IMR-90 (cell line): ENCODE measurements around the gene ENOX1.

ENCODE experiments used
- BHLHE40 ChIP-seq: fragments of 150-350 bp; IDR thresholded peaks from 2 replicates; pipeline ENCODE4 v1.6.1; 2016; ENCODE audit warnings: mild to moderate bottlenecking, low read depth, low read length
- CEBPB ChIP-seq: IDR thresholded peaks from 2 replicates; pipeline ENCODE4 v1.6.1; 2012; ENCODE audit warnings: low read depth, low read length, improper control_type of control experiment
- CHD1 ChIP-seq: IDR thresholded peaks from 2 replicates; pipeline ENCODE4 v1.6.1; 2012; ENCODE audit warnings: low read depth, low read length, improper control_type of control experiment
- CTCF ChIP-seq: conservative IDR thresholded peaks from 2 replicates; pipeline ENCODE4 v1.5.1; 2012; ENCODE audit warnings: mild to moderate bottlenecking, low read depth, low read length, improper control_type of control experiment
- ELK1 ChIP-seq: fragments of 150-350 bp; IDR thresholded peaks from 2 replicates; pipeline ENCODE4 v1.6.1; 2016; ENCODE audit warnings: low read depth, mild to moderate bottlenecking, low read length, moderate library complexity, borderline replicate concordance
- MAZ ChIP-seq: IDR thresholded peaks from 2 replicates; pipeline ENCODE4 v1.6.1; 2012; ENCODE audit warnings: low read depth, mild to moderate bottlenecking, low read length, improper control_type of control experiment, moderate library complexity, borderline replicate concordance
- MXI1 ChIP-seq: IDR thresholded peaks from 2 replicates; pipeline ENCODE4 v1.6.1; 2012; ENCODE audit warnings: low read depth, mild to moderate bottlenecking, low read length, moderate library complexity, borderline replicate concordance
- POLR2A ChIP-seq: IDR thresholded peaks from 2 replicates; pipeline ENCODE4 v1.6.1; 2012; ENCODE audit warnings: mild to moderate bottlenecking, low read depth, low read length
- RAD21 ChIP-seq: IDR thresholded peaks from 2 replicates; pipeline ENCODE4 v1.6.1; 2012; ENCODE audit warnings: low read length, improper control_type of control experiment
- RCOR1 ChIP-seq: IDR thresholded peaks from 2 replicates; pipeline ENCODE4 v1.6.1; 2012; ENCODE audit warnings: mild to moderate bottlenecking, low read length, improper control_type of control experiment; ENCODE audit not compliant: insufficient replicate concordance
- RFX5 ChIP-seq: IDR thresholded peaks from 2 replicates; pipeline ENCODE4 v1.8.0; 2012; ENCODE audit warnings: low read depth, mild to moderate bottlenecking, low read length, moderate library complexity
- SMC3 ChIP-seq: fragments of 150-350 bp; IDR thresholded peaks from 2 replicates; pipeline ENCODE4 v1.6.1; 2016; ENCODE audit warnings: low read depth, mild to moderate bottlenecking, antibody characterized with exemption, low read length, moderate library complexity
- USF2 ChIP-seq: fragments of 150-350 bp; IDR thresholded peaks from 2 replicates; pipeline ENCODE4 v1.6.1; 2017; ENCODE audit warnings: mild to moderate bottlenecking, antibody characterized with exemption, low read length, low read depth

- TF ChIP-seq CTCF: no peak
- TF ChIP-seq RCOR1: no peak
- TF ChIP-seq POLR2A: no peak
- TF ChIP-seq MXI1: no peak
- TF ChIP-seq RAD21: no peak
- no peak for TF ChIP-seq RFX5
- no peak for TF ChIP-seq SMC3
- TF ChIP-seq CHD1: no peak
- TF ChIP-seq ELK1: no peak
- no peak for TF ChIP-seq MAZ
- no peak for TF ChIP-seq CEBPB
- no peak for TF ChIP-seq USF2
- TF ChIP-seq BHLHE40: no peak
Observed at GRCh38 chr13:43482641-43483040, 304.1 kb downstream of the ENOX1 start.
